AG08396 (cell line): ENCODE measurements around the gene TMEM243.
"Not testable (repeated sequence)": the region's sequence is repeated elsewhere in the genome, so short reads cannot be mapped to it uniquely, and the experiment has no call there.

ENCODE experiments used
- DNase-seq: peaks from one replicate; pipeline ENCODE4 v3.0.0; 2012; ENCODE audit warnings: low spot score, mixed read lengths

TMEM243 gene

GRCh38 chr7:87212498-87212897 lies 7.0 kb downstream of the TMEM243 start:
- DNase-seq, result no peak

GRCh38 chr7:87210506-87210905 lies 9.0 kb downstream of the TMEM243 start:
- DNase-seq, result no peak

GRCh38 chr7:87209295-87209924 lies 10.1 kb downstream of the TMEM243 start:
- no peak for DNase-seq

GRCh38 chr7:87206361-87206760 lies 13.2 kb downstream of the TMEM243 start:
- DNase-seq, result no peak

- DNase-seq, result not testable (repeated sequence)
These were observed 13.8 kb downstream of the TMEM243 start for GRCh38 chr7:87205701-87206100.

- no peak for DNase-seq
These were observed 14.6 kb downstream of the TMEM243 start for GRCh38 chr7:87204933-87205332.

GRCh38 chr7:87203929-87204328 lies 15.6 kb downstream of the TMEM243 start:
- not testable (repeated sequence) for DNase-seq

- DNase-seq, result no peak
These were observed 16.8 kb downstream of the TMEM243 start for GRCh38 chr7:87202705-87203104.

GRCh38 chr7:87202208-87202607 lies 17.3 kb downstream of the TMEM243 start:
- no peak for DNase-seq

GRCh38 chr7:87199700-87200450 lies 19.7 kb downstream of the TMEM243 start:
- no peak for DNase-seq

GRCh38 chr7:87199241-87199640 lies 20.3 kb downstream of the TMEM243 start:
- no peak for DNase-seq

- no peak for DNase-seq
These were observed 25.6 kb downstream of the TMEM243 start for GRCh38 chr7:87193912-87194311.

GRCh38 chr7:87192784-87193487 lies 26.6 kb downstream of the TMEM243 start:
- DNase-seq, result no peak

- no peak for DNase-seq
These were observed 28.7 kb downstream of the TMEM243 start for GRCh38 chr7:87190783-87191182.

- DNase-seq, result no peak
These were observed 30.6 kb downstream of the TMEM243 start for GRCh38 chr7:87188930-87189329.

- no peak for DNase-seq
These were observed 32.4 kb downstream of the TMEM243 start for GRCh38 chr7:87187120-87187519.

GRCh38 chr7:87179180-87179579 lies 40.4 kb downstream of the TMEM243 start:
- DNase-seq, result no peak

- DNase-seq, result no peak
These were observed 41.2 kb downstream of the TMEM243 start for GRCh38 chr7:87178320-87178719.

GRCh38 chr7:87173471-87173870 lies 46.1 kb downstream of the TMEM243 start:
- no peak for DNase-seq

- DNase-seq, result no peak
These were observed 48.1 kb downstream of the TMEM243 start for GRCh38 chr7:87171282-87171934.

GRCh38 chr7:87170828-87171227 lies 48.7 kb downstream of the TMEM243 start:
- DNase-seq, result no peak

GRCh38 chr7:87164433-87164832 lies 55.1 kb downstream of the TMEM243 start:
- no peak for DNase-seq

GRCh38 chr7:87159538-87159937 lies 60.0 kb downstream of the TMEM243 start:
- no peak for DNase-seq
